Erythroblast (primary cell): ENCODE results near the gene ABHD3.

Experiments used
- GATA1 ChIP-seq: IDR thresholded peaks from 2 replicates; pipeline ENCODE4 v1.6.1; 2011; ENCODE audit warnings: low read depth, mild to moderate bottlenecking, control low read depth, low read length, moderate library complexity
- POLR2A ChIP-seq: IDR thresholded peaks from 2 replicates; pipeline ENCODE4 v1.6.1; 2011; ENCODE audit warnings: mild to moderate bottlenecking, low read length

DNA sequence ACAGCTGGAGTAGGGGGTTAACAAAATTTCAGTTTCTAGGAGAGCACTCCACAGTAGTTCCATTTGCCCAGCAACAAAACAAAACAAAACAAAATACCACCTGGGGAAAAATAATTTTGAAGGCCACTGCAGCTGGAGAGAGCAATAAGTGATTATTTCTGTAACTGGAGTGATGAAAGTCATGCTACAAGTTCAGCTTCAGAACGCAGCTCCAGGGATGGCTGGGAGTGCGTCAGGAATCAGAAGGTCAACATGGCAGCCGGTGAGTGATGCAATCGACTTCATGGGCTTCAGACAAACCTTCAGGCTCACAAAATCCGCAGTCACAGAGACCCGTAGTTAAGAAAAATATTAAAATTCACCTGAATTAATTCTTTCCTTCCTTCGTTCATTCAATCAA, 41.0 kb downstream of the ABHD3 start:
- TF ChIP-seq POLR2A (no peak), GATA1 (no peak)
